NCI-H146 treated with DMSO at 0.1 percent for 48 hours (cell line): ENCODE measurements around the gene NFATC1.

Experiments used
- DNase-seq: peaks from one replicate; lab custom pipeline; 2025; ENCODE audit not compliant: unreplicated experiment; lab: John Stamatoyannopoulos, UW

NFATC1 gene

GRCh38 chr18:79421275-79421857 lies 25.6 kb downstream of the NFATC1 start:
- DNase-seq: no peak

GRCh38 chr18:79422022-79422782 lies 26.5 kb downstream of the NFATC1 start:
- no peak for DNase-seq

GRCh38 chr18:79422783-79423165 lies 27.0 kb downstream of the NFATC1 start:
- DNase-seq: no peak

- no peak for DNase-seq
Observed at GRCh38 chr18:79423211-79424007, 27.7 kb downstream of the NFATC1 start.

- no peak for DNase-seq
Observed at GRCh38 chr18:79424008-79424565, 28.4 kb downstream of the NFATC1 start.

GRCh38 chr18:79424880-79425568 lies 29.3 kb downstream of the NFATC1 start:
- DNase-seq: no peak

GRCh38 chr18:79425569-79425886 lies 29.8 kb downstream of the NFATC1 start:
- DNase-seq: no peak

GRCh38 chr18:79426376-79427300 lies 30.9 kb downstream of the NFATC1 start:
- no peak for DNase-seq

GRCh38 chr18:79427368-79428225 lies 31.9 kb downstream of the NFATC1 start:
- no peak for DNase-seq

GRCh38 chr18:79428287-79428686 lies 32.6 kb downstream of the NFATC1 start:
- no peak for DNase-seq

GRCh38 chr18:79429381-79429780 lies 33.7 kb downstream of the NFATC1 start:
- no peak for DNase-seq

- DNase-seq: no peak
Observed at GRCh38 chr18:79429785-79430281, 34.1 kb downstream of the NFATC1 start.

- no peak for DNase-seq
Observed at GRCh38 chr18:79432376-79433120, 36.8 kb downstream of the NFATC1 start.

- no peak for DNase-seq
Observed at GRCh38 chr18:79433431-79433830, 37.7 kb downstream of the NFATC1 start.

- DNase-seq: no peak
Observed at GRCh38 chr18:79434607-79435401, 39.1 kb downstream of the NFATC1 start.

- no peak for DNase-seq
Observed at GRCh38 chr18:79436556-79437275, 41.0 kb downstream of the NFATC1 start.
